Activated naive CD4-positive, alpha-beta T cell treated with anti-CD3 and anti-CD28 coated beads for 36 hours (primary cell): ENCODE data around the gene OR4A5. TPM values are rescaled to one million over a fixed set of nuclear protein-coding genes. Genes with fewer than 3 reads are reported as not detected.
"Not testable (repeated sequence)": the region's sequence is repeated elsewhere in the genome, so short reads cannot be mapped to it uniquely, and the experiment has no call there.

Source experiments
- CTCF ChIA-PET: fragments of 350-600 bp; sonication (Branson Sonifier 250); formaldehyde crosslinking; loops from one replicate; lab custom pipeline; 2021; ENCODE audit warnings: antibody characterized with exemption; lab: Charles Lee
- DNase-seq: peaks from one replicate; pipeline ENCODE4 v3.0.0-alpha.2; 2020
- H3K27ac Mint-ChIP-seq: one replicate; pipeline ENCODE4 v1.8.0; 2021; ENCODE audit warnings: mild to moderate bottlenecking, mixed read lengths
- H3K27me3 Mint-ChIP-seq: one replicate; pipeline ENCODE4 v1.8.0; 2021; ENCODE audit warnings: low read depth, mixed read lengths
- H3K36me3 Mint-ChIP-seq: one replicate; pipeline ENCODE4 v1.8.0; 2021; ENCODE audit warnings: low read depth, mixed read lengths
- H3K4me1 Mint-ChIP-seq: one replicate; pipeline ENCODE4 v1.8.0; 2021; ENCODE audit warnings: low read depth, mixed read lengths
- H3K4me3 Mint-ChIP-seq: one replicate; pipeline ENCODE4 v1.8.0; 2021; ENCODE audit warnings: mild to moderate bottlenecking, moderate library complexity, mixed read lengths
- H3K9me3 Mint-ChIP-seq: one replicate; pipeline ENCODE4 v1.8.0; 2021; ENCODE audit warnings: mixed read lengths
- intact Hi-C: fragments of 100-400 bp; cut with micrococcal nuclease; formaldehyde crosslinking; loops from one replicate; pipeline ENCODE4 v1.15.1; 2023
- total RNA-seq, 2 experiments: library from RNA; stranded (reverse); gene quantifications; one replicate each; pipeline ENCODE4 v1.2.3, GENCODE V29; 2021

OR4A5 gene, protein sequence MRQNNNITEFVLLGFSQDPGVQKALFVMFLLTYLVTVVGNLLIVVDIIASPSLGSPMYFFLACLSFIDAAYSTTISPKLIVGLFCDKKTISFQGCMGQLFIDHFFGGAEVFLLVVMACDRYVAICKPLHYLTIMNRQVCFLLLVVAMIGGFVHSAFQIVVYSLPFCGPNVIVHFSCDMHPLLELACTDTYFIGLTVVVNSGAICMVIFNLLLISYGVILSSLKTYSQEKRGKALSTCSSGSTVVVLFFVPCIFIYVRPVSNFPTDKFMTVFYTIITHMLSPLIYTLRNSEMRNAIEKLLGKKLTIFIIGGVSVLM
- not detected for total RNA-seq

GRCh38 chr11:54706532-54706931 is at the start of gene OR4A5:
Gene OR4A5 (plus strand): TSS chr11:54706832. CDS start chr11:54706885, 53 bp downstream.
- DNase-seq, H3K36me3 Mint-ChIP-seq, H3K4me3 Mint-ChIP-seq, intact Hi-C loops, H3K27me3 Mint-ChIP-seq, H3K27ac Mint-ChIP-seq, H3K4me1 Mint-ChIP-seq, CTCF ChIA-PET: not testable (repeated sequence)
- H3K9me3 Mint-ChIP-seq, result peaks cover 31% of the 10 kb centered on the region

DNA sequence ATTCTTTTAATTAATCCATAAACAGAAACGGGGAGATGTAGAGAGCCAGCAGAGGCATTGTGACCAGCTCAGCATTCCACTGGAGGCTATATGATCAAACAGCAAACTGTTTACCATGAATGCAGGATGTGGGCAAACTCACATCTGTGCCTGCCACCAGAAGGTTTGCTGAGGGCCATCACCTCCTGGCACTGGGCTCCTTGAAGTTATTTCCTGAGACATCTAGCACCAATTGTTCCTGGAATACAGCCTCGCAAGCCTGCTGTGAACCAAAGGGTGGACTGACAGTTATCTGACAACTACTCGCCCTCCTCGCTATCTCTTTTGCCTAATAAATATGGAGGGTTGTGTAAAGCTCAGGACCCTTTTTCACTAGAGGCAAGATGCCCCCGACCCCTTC is 13.5 kb downstream of the OR4A5 start:
- H3K4me3 Mint-ChIP-seq, DNase-seq, H3K27ac Mint-ChIP-seq, H3K4me1 Mint-ChIP-seq, CTCF ChIA-PET, intact Hi-C loops, H3K27me3 Mint-ChIP-seq, H3K36me3 Mint-ChIP-seq: not testable (repeated sequence)
- peaks cover 13% of the 10 kb centered on the region for H3K9me3 Mint-ChIP-seq

Other genes with a start within 250 kb of the OR4A5 start
- not detected for gene OR4C46, start 102.8 kb upstream of the OR4A5 start, total RNA-seq